Measurements from ENCODE around the gene LRRC3.
A peak's percentile ranks its signal among the peaks of the same experiment; 100 is the strongest.

LRRC3 gene

GRCh38 chr21:44454747-44455523 is at the start of gene LRRC3:
Gene LRRC3, plus strand, starts transcription at chr21:44455510. Its CDS starts 1,135 bp downstream, at chr21:44456645.
- DNase-seq, result peak; percentile 80

- DNase-seq, result no peak
Measured at GRCh38 chr21:44405948-44406872, 49.1 kb upstream of the LRRC3 start.

- no peak for DNase-seq
Measured at GRCh38 chr21:44406953-44407352, 48.4 kb upstream of the LRRC3 start.

GRCh38 chr21:44407493-44407892 is 47.8 kb upstream of the LRRC3 start:
- DNase-seq, result no peak

- DNase-seq, result no peak
Measured at GRCh38 chr21:44408226-44408625, 47.1 kb upstream of the LRRC3 start.

GRCh38 chr21:44413566-44414290 is 41.6 kb upstream of the LRRC3 start:
- peak; percentile 22 for DNase-seq

- peak; percentile 19 for DNase-seq
Measured at GRCh38 chr21:44414291-44415072, 40.8 kb upstream of the LRRC3 start.

GRCh38 chr21:44415073-44416025 is 40.0 kb upstream of the LRRC3 start:
- DNase-seq, result no peak

- peak; percentile 13 for DNase-seq
Measured at GRCh38 chr21:44416193-44416592, 39.1 kb upstream of the LRRC3 start.

- DNase-seq, result peak; percentile 14
Measured at GRCh38 chr21:44417621-44418107, 37.6 kb upstream of the LRRC3 start.

- DNase-seq, result peak; percentile 27
Measured at GRCh38 chr21:44418108-44418875, 37.0 kb upstream of the LRRC3 start.

- DNase-seq, result no peak
Measured at GRCh38 chr21:44418876-44419230, 36.5 kb upstream of the LRRC3 start.

GRCh38 chr21:44419679-44420078 is 35.6 kb upstream of the LRRC3 start:
- DNase-seq, result no peak

GRCh38 chr21:44420416-44421205 is 34.7 kb upstream of the LRRC3 start:
- peak; percentile 21 for DNase-seq

- peak; percentile 23 for DNase-seq
Measured at GRCh38 chr21:44421901-44422840, 33.1 kb upstream of the LRRC3 start.

GRCh38 chr21:44423312-44423821 is 31.9 kb upstream of the LRRC3 start:
- DNase-seq, result peak; percentile 18

GRCh38 chr21:44423941-44424607 is 31.2 kb upstream of the LRRC3 start:
- DNase-seq, result peak; percentile 8
